Natural killer cell (primary cell): ENCODE data around the gene CBFA2T3. TPM values are rescaled to one million over a fixed set of nuclear protein-coding genes. Genes with fewer than 3 reads are reported as not detected.

ENCODE experiments used
- ATAC-seq, 3 donors: fragments of 150-1000 bp in 2 of 3; fragments of 200-7000 bp in 1 of 3; cut with Tn5 transposase; 1 replicate in 1 of 3; 2 replicates in 2 of 3; pipeline ENCODE4 v1.10.0; 2021; ENCODE audit warnings: mild to moderate bottlenecking in 2 of 3, moderate library complexity in 2 of 3
- DNase-seq, 2 donors: peaks; one replicate each; pipeline versions ENCODE4 v3.0.0 to v3.0.0-alpha.2; 2013 to 2021; ENCODE audit warnings: mixed read lengths in 1 of 2
- H3K27ac ChIP-seq: one replicate; pipeline ENCODE4 v1.5.1; 2013; ENCODE audit warnings: mild to moderate bottlenecking, low read length
- H3K27me3 ChIP-seq: one replicate; pipeline ENCODE4 v1.6.1; 2013; ENCODE audit warnings: low read length; ENCODE audit not compliant: control insufficient read depth, insufficient read depth
- H3K36me3 ChIP-seq: one replicate; pipeline ENCODE4 v1.6.1; 2013; ENCODE audit warnings: low read length; ENCODE audit not compliant: control insufficient read depth, insufficient read depth
- H3K4me1 ChIP-seq: one replicate; pipeline ENCODE4 v1.6.1; 2013; ENCODE audit warnings: low read length; ENCODE audit not compliant: control insufficient read depth, insufficient read depth
- H3K4me3 ChIP-seq: one replicate; pipeline ENCODE4 v1.5.1; 2013; ENCODE audit warnings: low read length
- H3K9me3 ChIP-seq: one replicate; pipeline ENCODE4 v1.6.1; 2013; ENCODE audit warnings: low read length; ENCODE audit not compliant: control insufficient read depth, insufficient read depth
- H3K27ac Mint-ChIP-seq, 2 donors: one replicate each; pipeline ENCODE4 v1.8.0; 2022; ENCODE audit warnings: mild to moderate bottlenecking in 2 of 2, mixed read lengths in 2 of 2, moderate library complexity in 1 of 2
- H3K27me3 Mint-ChIP-seq, 2 donors: one replicate each; pipeline ENCODE4 v1.8.0; 2022; ENCODE audit warnings: low read depth in 2 of 2, mixed read lengths in 2 of 2
- H3K36me3 Mint-ChIP-seq: one replicate; pipeline ENCODE4 v1.8.0; 2022; ENCODE audit warnings: mixed read lengths
- H3K4me1 Mint-ChIP-seq, 2 donors: one replicate each; pipeline ENCODE4 v1.8.0; 2022; ENCODE audit warnings: mixed read lengths in 2 of 2
- H3K4me3 Mint-ChIP-seq: one replicate; pipeline ENCODE4 v1.8.0; 2022; ENCODE audit warnings: mild to moderate bottlenecking, moderate library complexity, mixed read lengths
- H3K9me3 Mint-ChIP-seq, 2 donors: one replicate each; pipeline ENCODE4 v1.8.0; 2022; ENCODE audit warnings: mixed read lengths in 2 of 2
- WGBS: methylation state at CpG from one replicate; pipeline ENCODE4 v1.1.7; 2013; ENCODE audit warnings: missing lambda C conversion rate; ENCODE audit not compliant: insufficient coverage; 5-methylcytosine and 5-hydroxymethylcytosine counted together
- intact Hi-C: fragments of 100-400 bp; cut with micrococcal nuclease; formaldehyde crosslinking; loops from one replicate; pipeline ENCODE4 v1.14.2; 2022
- total RNA-seq, 4 donors: library from RNA; stranded (reverse); fragments of 120-200 nt in 1 of 4; gene quantifications; one replicate each; pipeline versions ENCODE4 v1.2.3 to v1.2.4, GENCODE V29; 2013 to 2022
- TF ChIP-seq, protein P1 (sequence below): fragments of 200-600 bp; IDR thresholded peaks from one replicate; pipeline ENCODE4 v1.8.0; 2022; ENCODE audit warnings: antibody characterized with exemption

The CBFA2T3 gene
- total RNA-seq, 3 donors from 2014 or later (not counting 1 experiment from before 2014, with no cell fraction given) = 2.5 to 7.8 (median 4.2) TPM

DNA sequence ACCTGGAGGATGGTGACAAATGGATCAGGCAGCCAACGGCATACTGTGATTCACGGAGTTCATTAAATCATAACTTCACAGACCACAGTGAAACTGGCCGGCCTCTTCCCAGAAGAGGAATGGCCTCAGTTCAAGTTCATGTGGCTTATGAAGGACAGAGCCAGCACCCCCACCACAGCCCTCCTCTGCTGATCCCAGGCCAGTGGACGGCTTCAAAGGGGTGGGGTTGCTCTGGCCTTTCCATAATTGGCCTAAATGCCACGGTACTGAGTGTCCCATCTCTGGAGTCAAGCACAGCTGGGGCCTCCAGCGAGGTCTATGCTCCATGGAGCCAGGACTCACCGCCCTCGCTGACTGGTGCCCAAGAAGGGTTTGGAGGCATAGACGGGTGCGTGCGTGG, 141.6 kb downstream of the CBFA2T3 start:
- ATAC-seq = no peak
- no peaks in the 10 kb centered on the region for H3K36me3 Mint-ChIP-seq
- Histone ChIP-seq H3K27me3 (no peaks in the 10 kb centered on the region), H3K36me3 (peaks cover 17% of the 10 kb centered on the region), H3K4me1 (no peaks in the 10 kb centered on the region), H3K4me3 (no peak overlapping the region), H3K9me3 (no peaks in the 10 kb centered on the region), H3K27ac (no peak overlapping the region)
- H3K27ac Mint-ChIP-seq = no peak overlapping the region
- no peaks in the 10 kb centered on the region for H3K4me1 Mint-ChIP-seq
- TF ChIP-seq, protein P1, sequence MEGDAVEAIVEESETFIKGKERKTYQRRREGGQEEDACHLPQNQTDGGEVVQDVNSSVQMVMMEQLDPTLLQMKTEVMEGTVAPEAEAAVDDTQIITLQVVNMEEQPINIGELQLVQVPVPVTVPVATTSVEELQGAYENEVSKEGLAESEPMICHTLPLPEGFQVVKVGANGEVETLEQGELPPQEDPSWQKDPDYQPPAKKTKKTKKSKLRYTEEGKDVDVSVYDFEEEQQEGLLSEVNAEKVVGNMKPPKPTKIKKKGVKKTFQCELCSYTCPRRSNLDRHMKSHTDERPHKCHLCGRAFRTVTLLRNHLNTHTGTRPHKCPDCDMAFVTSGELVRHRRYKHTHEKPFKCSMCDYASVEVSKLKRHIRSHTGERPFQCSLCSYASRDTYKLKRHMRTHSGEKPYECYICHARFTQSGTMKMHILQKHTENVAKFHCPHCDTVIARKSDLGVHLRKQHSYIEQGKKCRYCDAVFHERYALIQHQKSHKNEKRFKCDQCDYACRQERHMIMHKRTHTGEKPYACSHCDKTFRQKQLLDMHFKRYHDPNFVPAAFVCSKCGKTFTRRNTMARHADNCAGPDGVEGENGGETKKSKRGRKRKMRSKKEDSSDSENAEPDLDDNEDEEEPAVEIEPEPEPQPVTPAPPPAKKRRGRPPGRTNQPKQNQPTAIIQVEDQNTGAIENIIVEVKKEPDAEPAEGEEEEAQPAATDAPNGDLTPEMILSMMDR = no peak
- intact Hi-C loops = no loop called here
- no peaks in the 10 kb centered on the region for H3K27me3 Mint-ChIP-seq
- H3K9me3 Mint-ChIP-seq = no peaks in the 10 kb centered on the region
- no peak for DNase-seq
- no peak overlapping the region for H3K4me3 Mint-ChIP-seq
- 94% methylated on average over 11 of the region's 11 CpGs for WGBS

DNA sequence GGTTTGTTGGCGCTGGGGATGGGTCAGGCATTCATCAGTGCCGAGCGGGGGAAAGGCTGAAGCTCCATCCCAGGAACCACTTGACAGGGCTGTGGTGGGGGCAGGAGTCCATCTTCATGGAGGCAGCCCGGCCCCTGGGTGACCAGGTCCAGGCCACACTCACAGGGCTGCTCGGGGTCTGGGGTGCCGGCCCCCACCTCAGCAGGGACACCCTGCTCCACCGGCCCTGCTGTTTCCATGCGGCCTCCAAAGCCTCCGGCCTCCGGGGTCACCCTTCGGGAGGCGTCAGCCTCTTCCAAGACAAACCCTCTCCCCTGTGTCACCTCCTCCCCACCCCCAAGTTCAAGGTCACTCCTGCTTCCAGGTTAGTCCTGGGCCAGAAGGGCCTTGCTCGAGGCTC, 142.3 kb downstream of the CBFA2T3 start:
- H3K36me3 Mint-ChIP-seq = no peaks in the 10 kb centered on the region

DNA sequence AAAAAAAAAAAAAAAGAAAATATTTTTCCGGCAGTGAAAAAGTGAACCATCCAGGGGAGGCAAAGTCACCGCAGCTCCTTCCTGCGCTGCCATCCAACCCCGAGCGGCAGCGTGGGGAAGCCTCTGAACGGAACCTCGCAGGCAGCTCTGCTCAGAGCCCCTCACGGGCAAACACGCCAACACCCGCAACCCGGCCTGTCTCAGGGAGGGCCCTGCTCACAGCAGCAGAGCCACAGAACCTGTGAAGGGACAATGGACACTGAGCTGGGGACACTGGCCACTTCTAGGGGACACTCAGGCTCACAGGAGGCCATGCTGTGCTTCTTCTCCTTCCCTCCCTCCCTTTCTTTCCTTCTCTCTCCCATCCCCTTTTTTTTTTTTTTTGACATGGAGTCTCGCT, 143.9 kb downstream of the CBFA2T3 start:
- WGBS = 97% methylated on average over 13 of the region's 13 CpGs
- no peak for ATAC-seq
- Mint-ChIP-seq H3K27me3 (no peaks in the 10 kb centered on the region), H3K36me3 (no peaks in the 10 kb centered on the region), H3K4me1 (no peaks in the 10 kb centered on the region), H3K9me3 (no peaks in the 10 kb centered on the region), H3K4me3 (no peak overlapping the region), H3K27ac (no peak overlapping the region)
- Histone ChIP-seq H3K9me3 (no peaks in the 10 kb centered on the region), H3K27ac (no peak overlapping the region), H3K4me3 (no peak overlapping the region), H3K4me1 (no peaks in the 10 kb centered on the region), H3K27me3 (no peaks in the 10 kb centered on the region), H3K36me3 (peaks cover 6% of the 10 kb centered on the region)
- intact Hi-C loops = no loop called here
- no peak for DNase-seq
- TF ChIP-seq, protein P1 = no peak

More for the DNA sequence above, 142.3 kb downstream of the CBFA2T3 start:
- H3K9me3 ChIP-seq = no peaks in the 10 kb centered on the region
- H3K9me3 Mint-ChIP-seq = no peaks in the 10 kb centered on the region
- no peak overlapping the region for H3K27ac Mint-ChIP-seq
- H3K4me3 Mint-ChIP-seq = no peak overlapping the region
- H3K4me3 ChIP-seq = no peak overlapping the region
- no peaks in the 10 kb centered on the region for H3K27me3 Mint-ChIP-seq
- ATAC-seq (no peak), DNase-seq (no peak)
- TF ChIP-seq, protein P1 = no peak
- WGBS = 92% methylated on average over 13 of the region's 13 CpGs
- intact Hi-C loops = no loop called here
- no peaks in the 10 kb centered on the region for H3K27me3 ChIP-seq
- no peaks in the 10 kb centered on the region for H3K4me1 ChIP-seq
- no peaks in the 10 kb centered on the region for H3K4me1 Mint-ChIP-seq
- H3K36me3 ChIP-seq = peaks cover 11% of the 10 kb centered on the region
- H3K27ac ChIP-seq = no peak overlapping the region

DNA sequence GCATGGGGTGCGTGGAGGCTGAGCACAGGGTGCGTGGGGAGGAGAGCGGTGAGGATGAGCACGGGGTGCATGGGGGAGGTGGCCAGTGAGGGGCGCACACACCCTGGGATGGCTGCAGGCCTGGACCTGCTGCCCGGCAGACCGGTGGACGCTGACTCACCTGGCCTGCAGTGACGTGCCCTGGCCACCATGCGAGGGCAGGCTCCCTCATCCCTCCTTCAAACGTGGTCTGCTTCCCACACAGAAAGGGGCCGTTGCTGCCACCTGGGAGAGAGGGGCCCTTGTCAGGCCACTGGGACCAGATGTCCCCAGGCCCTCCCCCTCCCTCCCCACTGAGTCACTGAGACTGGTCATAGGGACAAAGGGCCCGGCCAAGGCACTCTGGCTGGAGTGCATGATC, 145.2 kb downstream of the CBFA2T3 start:
- no peak for DNase-seq
- TF ChIP-seq, protein P1 = no peak
- WGBS = 94% methylated on average over 13 of the region's 13 CpGs
- H3K36me3 ChIP-seq = peaks cover 6% of the 10 kb centered on the region
- Mint-ChIP-seq H3K4me3 (no peak overlapping the region), H3K36me3 (no peaks in the 10 kb centered on the region), H3K9me3 (no peaks in the 10 kb centered on the region), H3K27me3 (no peaks in the 10 kb centered on the region), H3K27ac (no peak overlapping the region), H3K4me1 (no peaks in the 10 kb centered on the region)
- no peak for ATAC-seq
- no peaks in the 10 kb centered on the region for H3K9me3 ChIP-seq
- no peaks in the 10 kb centered on the region for H3K27me3 ChIP-seq
- no peak overlapping the region for H3K4me3 ChIP-seq
- intact Hi-C loops = no loop called here
- no peak overlapping the region for H3K27ac ChIP-seq
- no peaks in the 10 kb centered on the region for H3K4me1 ChIP-seq
